Coronary artery (tissue), 2 donors: ENCODE results near the gene PLA2G3.
"Not testable (repeated sequence)": the region's sequence is repeated elsewhere in the genome, so short reads cannot be mapped to it uniquely, and the experiment has no call there.

Source experiments
- DNase-seq: peaks from one replicate; pipeline ENCODE4 v3.0.0-alpha.2; 2017; ENCODE audit warnings: low spot score
- H3K27ac ChIP-seq, 2 donors: fragments of 200-600 bp; sonication (generic); one replicate each; pipeline ENCODE4 v1.5.1; 2016 to 2019
- H3K4me3 ChIP-seq: fragments of 200-600 bp; sonication (generic); 2 replicates; pipeline ENCODE4 v1.5.1; 2016; ENCODE audit warnings: mild to moderate bottlenecking, moderate library complexity
- CTCF ChIP-seq: fragments of 200-600 bp; sonication (generic); IDR thresholded peaks from one replicate; pipeline ENCODE4 v1.5.1; 2019; ENCODE audit warnings: antibody characterized with exemption

Gene PLA2G3

GRCh38 chr22:31100762-31101525 is 39.4 kb downstream of the PLA2G3 start:
- H3K27ac ChIP-seq = peak overlapping the region; percentile 98 to 99
- DNase-seq = no peak
- no peak for TF ChIP-seq CTCF
- H3K4me3 ChIP-seq = no peak overlapping the region

DNA sequence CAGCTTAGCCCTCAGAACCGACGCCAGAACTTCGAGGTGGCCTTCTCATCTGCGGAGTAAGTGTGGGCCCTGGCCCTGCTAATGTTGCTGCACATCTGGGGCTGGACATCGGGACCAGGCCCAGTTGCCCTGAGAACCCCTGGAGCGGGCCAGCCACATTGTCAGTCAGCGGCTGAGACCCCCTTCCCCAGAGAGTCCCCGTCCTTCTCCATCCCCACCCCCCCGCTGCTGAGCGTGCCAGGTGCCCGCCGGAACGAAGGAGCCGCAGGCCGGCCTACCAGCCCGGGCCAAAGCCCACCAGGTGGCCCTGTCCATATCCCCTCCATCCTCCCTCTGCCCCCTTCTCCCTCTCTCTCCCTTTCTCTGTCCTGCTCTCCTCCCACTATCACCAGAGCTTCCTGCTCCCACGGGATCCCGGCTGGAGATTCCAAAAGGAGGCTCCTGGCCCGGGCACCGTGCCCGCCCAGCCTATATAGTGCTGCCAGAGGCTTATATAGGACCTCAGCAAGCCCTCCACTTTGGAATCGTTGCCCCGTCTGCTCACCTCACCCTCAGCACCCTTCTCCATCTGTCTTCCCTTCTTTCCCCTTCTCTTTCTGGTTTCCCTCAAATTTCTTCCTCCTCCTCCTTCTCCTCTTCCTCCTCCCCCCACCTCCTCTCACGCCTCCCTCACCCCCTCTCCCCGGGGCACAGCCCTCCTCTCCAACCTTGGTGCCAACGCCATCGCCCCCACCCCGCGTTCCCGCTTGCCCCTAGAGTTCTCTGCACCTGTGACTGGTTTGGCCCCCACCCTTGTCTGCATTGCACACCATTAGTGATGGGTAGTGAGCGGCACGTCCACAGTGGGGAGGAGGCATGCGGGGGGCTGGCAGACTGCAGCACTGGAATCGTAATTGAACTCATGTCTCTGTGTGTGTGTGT is 40.2 kb downstream of the PLA2G3 start:
- TF ChIP-seq CTCF = no peak
- peak; percentile 68 for DNase-seq
- Histone ChIP-seq H3K4me3 (no peak overlapping the region), H3K27ac (peak overlapping the region; percentile 64 to 99)

DNA sequence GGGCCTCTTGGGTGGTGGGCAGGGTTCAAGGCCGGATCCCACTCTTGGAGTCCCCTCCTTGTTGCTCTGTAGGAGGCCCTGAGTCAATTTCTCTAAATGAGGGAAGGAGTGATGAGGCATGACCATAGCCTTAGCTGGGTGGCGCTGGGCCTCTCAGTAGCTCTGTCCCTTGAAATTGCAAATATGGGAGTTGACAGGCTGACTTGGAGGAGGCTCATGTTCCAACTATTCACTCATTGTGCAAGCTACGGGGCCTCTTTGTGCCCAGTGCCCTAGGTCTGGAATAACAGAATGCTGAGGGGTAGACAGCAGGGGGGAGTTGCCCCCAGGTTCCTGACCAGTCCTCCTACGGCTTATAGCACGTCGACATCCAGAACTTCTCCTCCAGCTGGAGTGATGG is 40.9 kb downstream of the PLA2G3 start:
- Histone ChIP-seq H3K27ac (peak overlapping the region; percentile 64 to 99), H3K4me3 (no peak overlapping the region)
- TF ChIP-seq CTCF = no peak
- peak; percentile 73 for DNase-seq

- no peak for TF ChIP-seq CTCF
- H3K4me3 ChIP-seq = no peak overlapping the region
- H3K27ac ChIP-seq = peak overlapping the region; percentile 64 to 99
- DNase-seq = peak; percentile 73
Measured at GRCh38 chr22:31098632-31099110, 41.6 kb downstream of the PLA2G3 start.

GRCh38 chr22:31097941-31098631 is 42.2 kb downstream of the PLA2G3 start:
- peak; percentile 52 for DNase-seq
- peak overlapping the region; percentile 64 to 99 for H3K27ac ChIP-seq
- TF ChIP-seq CTCF = no peak
- no peak overlapping the region for H3K4me3 ChIP-seq

- DNase-seq, H3K4me3 ChIP-seq: not testable (repeated sequence)
- peak overlapping the region; percentile 64 to 99 for H3K27ac ChIP-seq
Measured at GRCh38 chr22:31097539-31097938, 42.8 kb downstream of the PLA2G3 start.
